AG09319 (cell line): ENCODE results near the gene CNOT10.

Experiments
- DNase-seq: peaks from one replicate; pipeline ENCODE4 v3.0.0-alpha.2; 2010; ENCODE audit warnings: low read depth; ENCODE audit errors: extremely low read depth
- CTCF ChIP-seq: IDR thresholded peaks from 2 replicates; pipeline ENCODE4 v1.5.1; 2011; ENCODE audit warnings: low read depth, mild to moderate bottlenecking, inconsistent platforms, low read length, moderate library complexity

CNOT10 gene

DNA sequence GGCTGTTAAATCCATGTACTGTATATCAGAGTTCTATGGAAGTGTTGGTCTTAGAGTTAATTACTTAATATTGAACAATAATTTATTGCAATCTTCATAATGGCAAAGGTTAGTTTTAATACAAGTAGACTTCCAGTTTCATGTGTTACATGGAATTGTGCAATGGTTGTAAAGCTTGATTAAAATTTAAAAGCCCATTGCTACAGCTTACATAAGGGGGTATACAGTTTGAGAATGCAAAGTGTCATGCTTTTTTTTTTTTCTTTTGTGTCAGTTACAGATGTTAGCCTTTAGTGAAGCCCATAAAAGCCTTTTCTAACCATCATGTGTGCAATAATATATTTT is 22.0 kb downstream of the CNOT10 start:
- TF ChIP-seq CTCF, result no peak
- DNase-seq, result no peak

- TF ChIP-seq CTCF, result no peak
- no peak for DNase-seq
Measured at GRCh38 chr3:32708672-32709283, 23.8 kb downstream of the CNOT10 start.

GRCh38 chr3:32709346-32709745 is 24.4 kb downstream of the CNOT10 start:
- TF ChIP-seq CTCF, result no peak
- DNase-seq, result no peak

GRCh38 chr3:32712506-32713055 is 27.6 kb downstream of the CNOT10 start:
- no peak for DNase-seq
- TF ChIP-seq CTCF, result no peak

DNA sequence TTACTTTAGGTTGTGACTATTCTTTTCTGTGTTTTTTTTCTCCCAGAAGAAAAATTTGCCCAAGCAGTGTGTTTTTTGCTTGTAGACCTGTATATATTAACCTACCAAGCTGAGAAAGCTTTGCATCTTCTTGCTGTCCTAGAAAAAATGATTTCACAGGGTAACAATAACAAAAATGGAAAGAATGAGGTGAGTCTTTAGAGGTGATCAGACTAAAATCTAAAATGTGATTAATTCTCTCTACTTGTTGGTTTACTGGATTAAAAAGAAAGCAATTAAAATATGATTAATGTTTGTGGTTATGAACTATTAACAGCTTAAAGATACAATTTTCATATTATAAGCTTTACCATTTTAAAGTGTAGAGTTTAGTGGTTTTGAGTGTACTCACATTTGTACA is 28.2 kb downstream of the CNOT10 start:
- no peak for DNase-seq
- no peak for TF ChIP-seq CTCF

- TF ChIP-seq CTCF, result no peak
- DNase-seq, result no peak
Measured at GRCh38 chr3:32719335-32719734, 34.3 kb downstream of the CNOT10 start.

DNA sequence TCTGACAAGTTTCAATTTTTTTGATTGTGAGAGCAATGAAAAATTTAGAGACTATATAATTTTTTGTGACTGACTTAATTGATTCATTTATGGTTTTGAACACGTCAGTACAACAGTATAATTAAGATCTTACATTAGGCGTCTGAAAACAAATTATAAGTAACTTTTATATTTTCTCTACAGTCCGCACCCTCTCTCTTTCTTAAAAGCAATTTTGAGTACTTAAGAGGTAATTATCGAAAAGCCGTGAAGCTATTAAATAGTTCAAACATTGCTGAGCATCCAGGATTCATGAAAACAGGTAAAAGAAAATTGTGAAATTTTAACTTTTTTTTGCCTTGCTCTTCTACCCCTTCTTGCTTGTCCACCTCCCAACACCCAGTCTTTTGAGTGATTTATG is 34.9 kb downstream of the CNOT10 start:
- no peak for TF ChIP-seq CTCF

More for the DNA sequence above, 34.9 kb downstream of the CNOT10 start:
- DNase-seq, result no peak
